Measurements from ENCODE around the gene ASXL1. TPM values are rescaled to one million over a fixed set of nuclear protein-coding genes. Genes with fewer than 3 reads are reported as not detected.
A peak's percentile ranks its signal among the peaks of the same experiment; 100 is the strongest.

ASXL1 gene
- polyA plus RNA-seq, 2 of the 4 experiments (the other 2 are of a cell fraction) = 35.7 to 36.0 TPM

GRCh38 chr20:32468860-32469259 lies 110.7 kb downstream of the ASXL1 start:
- Histone ChIP-seq H3K9me3 (no peaks in the 10 kb centered on the region), H3K4me2 (no peak overlapping the region), H3K27ac (no peak overlapping the region), H3K4me3 (no peak overlapping the region), H3K4me1 (peaks cover 64% of the 10 kb centered on the region)
- TF ChIP-seq GATA3 (IDR thresholded peaks at IDR 0.05; ENCODE audit: borderline replicate concordance) (no peak), POLR2A (IDR thresholded peaks at IDR 0.05; ENCODE audit: low read length) (no peak), HEYL (CRISPR knock-in tag; IDR thresholded peaks at IDR 0.05) (no peak), RAD21 (conservative IDR thresholded peaks at IDR 0.05 in 1 of 2, IDR thresholded peaks at IDR 0.05 in 1 of 2) (no peak), CHD4 (IDR thresholded peaks at IDR 0.05; ENCODE audit: borderline replicate concordance) (no peak), BCL3 (IDR thresholded peaks at IDR 0.05) (no peak), EHF (CRISPR knock-in tag; IDR thresholded peaks at IDR 0.05) (no peak)
- FAIRE-seq (no peak), ATAC-seq (no peak), DNase-seq (ENCODE audit: low read depth in 1 of 2, low spot score in 1 of 2) (no peak)
- POLR2A ChIA-PET = no interaction called here
- 90% methylated on average over 7 of the region's 7 CpGs for WGBS (ENCODE audit: missing lambda C conversion rate)
- CTCF ChIA-PET = interaction anchor here (0.6 to 1.4 kb wide), 3 partner anchors 16 to 466 kb away, joined by 3 to 5 read pairs (median 4); no protein-coding TSS in a partner anchor

GRCh38 chr20:32470025-32470861 lies 112.1 kb downstream of the ASXL1 start:
- Histone ChIP-seq H3K4me1 (peaks cover 64% of the 10 kb centered on the region), H3K4me2 (no peak overlapping the region), H3K27ac (peak overlapping the region in 1 of 2 experiments; percentile 44; a peak in 3 of 6 replicates), H3K9me3 (no peaks in the 10 kb centered on the region), H3K4me3 (no peak overlapping the region)
- peak; percentile 49 to 66 for DNase-seq (ENCODE audit: low read depth in 1 of 2, low spot score in 1 of 2)
- CTCF ChIA-PET = interaction anchor here (0.9 to 1.9 kb wide), 5 partner anchors 10 to 110 kb away, joined by 3 to 9 read pairs (median 5); no protein-coding TSS in a partner anchor
- POLR2A ChIA-PET = no interaction called here
- WGBS (ENCODE audit: missing lambda C conversion rate) = 82% methylated on average over 19 of the region's 27 CpGs
- TF ChIP-seq KDM5A (IDR thresholded peaks at IDR 0.05) = no peak
- no peak for TF ChIP-seq HDAC2 (IDR thresholded peaks at IDR 0.05)
- TF ChIP-seq MAZ (IDR thresholded peaks at IDR 0.05; ENCODE audit: borderline replicate concordance, low read depth, low read length) = no peak
- no peak for TF ChIP-seq CEBPB (IDR thresholded peaks at IDR 0.05)
- TF ChIP-seq HOXB5 (CRISPR knock-in tag; IDR thresholded peaks at IDR 0.05) = no peak
- no peak for TF ChIP-seq NPAS2 (CRISPR knock-in tag; IDR thresholded peaks at IDR 0.05; ENCODE audit: borderline replicate concordance)
- peak; percentile 45 to 58; a peak in 4 of 5 replicates for TF ChIP-seq RAD21 (conservative IDR thresholded peaks at IDR 0.05 in 1 of 2, IDR thresholded peaks at IDR 0.05 in 1 of 2)
- TF ChIP-seq CTCF (IDR thresholded peaks at IDR 0.05) = peak; percentile 44
- no peak for TF ChIP-seq ZFP36 (IDR thresholded peaks at IDR 0.05; ENCODE audit: borderline replicate concordance, partially characterized antibody)
- no peak for TF ChIP-seq FOSL2 (IDR thresholded peaks at IDR 0.05)
- no peak for TF ChIP-seq FOSL2 (CRISPR knock-in tag; IDR thresholded peaks at IDR 0.05)
- no peak for TF ChIP-seq NR3C1 (IDR thresholded peaks at IDR 0.05)
- peak; percentile 31; the same call in 1 of the 3 replicates for TF ChIP-seq SMC3 (IDR thresholded peaks at IDR 0.05)
- FAIRE-seq = no peak
- ATAC-seq = peak; percentile 40 to 60; a peak in 3 of 6 replicates

- FAIRE-seq = no peak
- ChIA-PET CTCF (interaction anchor here (0.7 to 1.9 kb wide), 6 partner anchors 11 to 109 kb away, joined by 3 to 9 read pairs (median 4); no protein-coding TSS in a partner anchor), POLR2A (no interaction called here)
- ATAC-seq = no peak
- WGBS (ENCODE audit: missing lambda C conversion rate) = 92% methylated on average over 7 of the region's 9 CpGs
- H3K27ac ChIP-seq = peak overlapping the region in 1 of 2 experiments; percentile 44; a peak in 3 of 6 replicates
- H3K4me2 ChIP-seq = no peak overlapping the region
- H3K4me1 ChIP-seq = peaks cover 64% of the 10 kb centered on the region
- H3K4me3 ChIP-seq = no peak overlapping the region
- H3K9me3 ChIP-seq = no peaks in the 10 kb centered on the region
- TF ChIP-seq JUN (IDR thresholded peaks at IDR 0.05) (no peak), EHMT2 (IDR thresholded peaks at IDR 0.05; ENCODE audit: low read depth) (no peak)
- no peak for DNase-seq (ENCODE audit: low read depth in 1 of 2, low spot score in 1 of 2)
These were observed 112.8 kb downstream of the ASXL1 start for GRCh38 chr20:32470940-32471339.
